ENCODE data around the gene MRPL46.
A peak's percentile ranks its signal among the peaks of the same experiment; 100 is the strongest.
"Not testable (repeated sequence)": the region's sequence is repeated elsewhere in the genome, so short reads cannot be mapped to it uniquely, and the experiment has no call there.

MRPL46 gene

DNA sequence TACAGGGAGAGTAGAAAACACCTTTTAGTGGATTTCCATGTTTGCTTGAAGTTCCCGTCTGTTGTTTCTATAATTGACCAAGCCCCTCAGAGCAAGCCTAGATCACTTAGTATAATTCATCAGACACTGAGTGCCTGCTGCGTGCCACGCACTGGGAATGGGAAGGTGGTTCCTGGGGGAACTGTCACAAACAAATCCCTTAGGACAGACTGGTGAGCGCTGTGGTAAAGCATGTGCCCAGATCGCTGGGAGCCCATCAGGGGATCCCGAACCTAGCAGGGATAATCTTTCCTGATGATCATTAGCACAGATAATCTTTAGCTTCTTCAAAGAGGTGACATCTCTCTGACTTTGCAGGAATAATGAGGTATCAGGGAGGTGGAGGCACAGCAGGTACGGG, 9.9 kb upstream of the MRPL46 start:
- no peak for DNase-seq

DNA sequence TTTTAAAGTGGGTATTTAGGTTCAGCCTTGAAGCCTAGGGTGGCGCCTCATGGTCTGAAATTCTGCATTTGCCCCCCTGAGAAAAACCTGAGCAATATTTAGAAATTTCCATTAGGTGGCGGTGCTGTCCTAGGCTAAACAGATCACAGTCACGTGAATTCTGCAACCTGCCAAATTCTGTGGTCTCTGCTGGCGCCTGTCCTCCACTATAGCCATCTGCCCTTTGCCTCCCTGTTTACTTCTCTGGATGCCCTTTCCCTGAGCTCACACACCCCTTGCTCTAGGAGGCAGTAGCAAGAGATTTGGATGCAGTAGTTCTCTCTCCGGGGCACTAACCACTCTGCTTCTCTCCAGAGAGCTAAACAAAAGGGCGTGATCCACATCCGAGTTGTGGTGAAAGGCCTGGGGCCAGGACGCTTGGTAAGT, 9.5 kb upstream of the MRPL46 start:
- DNase-seq = peak; percentile 71

DNA sequence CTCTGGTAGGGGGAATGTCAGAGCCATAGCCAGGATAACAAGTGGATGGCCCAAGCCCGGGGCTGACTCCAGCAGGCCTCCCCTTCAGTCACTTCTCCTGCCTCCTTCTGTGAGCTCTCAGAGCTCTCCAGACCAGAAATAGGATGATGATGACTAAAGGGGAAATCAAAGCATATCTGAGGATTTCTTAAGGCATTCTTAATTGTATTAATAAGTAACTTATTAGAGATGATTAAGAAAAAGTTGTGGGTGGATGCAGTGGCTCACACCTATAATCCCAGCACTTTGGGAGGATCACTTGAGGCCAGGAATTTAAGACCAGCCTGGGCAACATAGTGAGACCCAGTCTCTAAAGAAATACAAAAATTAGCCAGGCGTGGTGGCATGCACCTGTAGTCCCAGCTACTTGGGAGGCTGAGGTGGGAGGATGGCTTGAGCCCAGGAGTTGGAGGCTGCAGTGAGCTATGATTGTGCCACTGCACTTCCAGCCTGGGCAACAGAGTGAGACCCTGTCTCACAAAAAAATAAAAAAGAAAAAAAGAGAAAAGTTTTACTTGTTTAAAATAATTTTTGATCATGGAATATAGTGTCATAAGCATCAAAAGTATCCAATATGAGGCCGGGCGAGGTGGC, 6.6 kb upstream of the MRPL46 start:
- not testable (repeated sequence) for DNase-seq

DNA sequence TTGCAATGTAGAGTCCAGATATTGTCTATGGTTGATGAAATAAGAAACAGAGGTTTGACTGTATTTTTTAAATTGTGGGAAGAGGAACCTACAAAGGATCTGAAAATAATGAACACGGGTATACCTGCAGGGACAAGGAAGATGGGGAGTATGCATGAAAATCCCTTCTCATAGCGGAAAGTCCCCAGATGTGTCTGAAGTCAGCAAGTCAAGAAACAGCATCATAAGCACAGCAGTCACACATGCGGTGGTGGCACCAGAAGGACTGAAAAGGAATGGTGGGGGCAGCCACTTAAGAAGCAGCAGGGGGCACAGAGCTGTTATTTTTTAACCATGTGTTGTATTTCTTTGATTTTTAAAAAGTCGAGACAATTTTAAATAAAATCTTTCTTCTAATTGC, 5.0 kb upstream of the MRPL46 start:
- DNase-seq = no peak

DNA sequence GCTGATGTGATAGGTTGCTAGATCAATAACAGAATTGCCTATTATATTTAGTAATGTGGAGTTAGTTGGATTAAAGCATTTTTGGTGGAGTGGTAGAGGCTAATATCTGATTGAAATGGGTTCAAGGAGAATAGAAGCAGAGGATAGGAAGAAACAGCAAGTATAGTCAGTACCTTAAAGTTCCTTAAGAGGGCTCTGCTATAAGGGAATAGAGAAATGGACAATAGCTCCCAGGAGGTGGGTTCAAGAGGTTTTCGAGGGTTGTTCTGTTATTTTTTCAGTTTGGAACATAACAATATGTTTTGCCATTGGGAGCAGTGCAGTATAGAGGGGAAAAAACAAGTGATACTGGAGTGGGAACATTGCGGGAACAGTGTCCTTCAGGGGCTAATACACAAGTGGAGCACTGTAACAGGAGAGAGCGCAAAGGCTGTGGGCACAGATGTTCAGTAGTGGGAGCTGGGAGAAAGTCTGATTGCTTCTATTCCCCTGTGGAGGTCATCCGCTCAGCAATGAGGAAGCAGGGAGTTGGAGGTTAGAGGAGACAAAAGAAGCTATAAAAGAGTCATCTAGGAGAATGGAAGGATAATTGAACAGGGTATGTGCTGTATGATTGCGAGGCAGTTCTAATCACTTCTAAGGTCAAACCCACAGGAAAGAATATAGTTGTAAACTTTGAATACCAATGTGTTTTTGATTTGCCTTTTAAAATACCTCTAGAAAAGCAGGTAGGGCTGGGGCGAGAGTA, 3.6 kb upstream of the MRPL46 start:
- DNase-seq = no peak

DNA sequence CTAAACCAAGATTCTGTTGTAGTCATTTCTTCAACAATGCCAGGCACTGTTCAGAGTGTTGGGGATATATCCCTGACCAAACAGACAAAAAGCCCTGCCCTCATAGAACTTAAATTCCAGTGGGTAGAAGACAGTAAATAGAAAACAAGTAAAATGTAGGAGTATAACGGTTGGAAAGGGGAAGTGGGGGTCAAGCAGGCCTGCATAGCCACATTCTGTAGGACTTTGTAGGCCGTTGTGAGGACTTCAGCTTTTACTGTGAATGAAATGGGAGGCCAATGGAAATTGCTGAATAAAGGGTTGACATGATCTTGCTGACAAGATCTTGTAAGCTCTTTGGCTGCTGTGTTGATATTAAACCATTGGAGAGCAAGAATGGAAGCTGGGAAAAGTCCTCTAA, 2.1 kb upstream of the MRPL46 start:
- no peak for DNase-seq

DNA sequence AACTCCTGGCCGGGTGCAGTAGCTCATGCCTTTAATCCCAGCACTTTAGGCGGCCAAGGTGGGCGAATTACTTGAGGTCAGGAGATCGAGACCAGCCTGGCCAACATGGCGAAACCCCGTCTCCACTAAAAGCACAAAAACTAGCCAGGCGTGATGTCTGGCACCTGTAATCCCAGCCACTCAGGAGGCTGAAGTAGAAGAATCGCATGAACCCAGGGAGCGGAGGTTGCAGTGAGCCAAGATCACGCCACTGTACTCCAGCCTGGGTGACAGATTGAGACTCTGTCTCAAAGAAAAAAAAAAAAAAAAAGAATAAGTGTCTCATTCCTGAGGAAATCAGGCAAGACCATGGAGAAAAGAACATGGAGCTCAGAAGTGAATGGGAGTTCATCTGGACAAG, 1.5 kb upstream of the MRPL46 start:
- DNase-seq = not testable (repeated sequence)

DNA sequence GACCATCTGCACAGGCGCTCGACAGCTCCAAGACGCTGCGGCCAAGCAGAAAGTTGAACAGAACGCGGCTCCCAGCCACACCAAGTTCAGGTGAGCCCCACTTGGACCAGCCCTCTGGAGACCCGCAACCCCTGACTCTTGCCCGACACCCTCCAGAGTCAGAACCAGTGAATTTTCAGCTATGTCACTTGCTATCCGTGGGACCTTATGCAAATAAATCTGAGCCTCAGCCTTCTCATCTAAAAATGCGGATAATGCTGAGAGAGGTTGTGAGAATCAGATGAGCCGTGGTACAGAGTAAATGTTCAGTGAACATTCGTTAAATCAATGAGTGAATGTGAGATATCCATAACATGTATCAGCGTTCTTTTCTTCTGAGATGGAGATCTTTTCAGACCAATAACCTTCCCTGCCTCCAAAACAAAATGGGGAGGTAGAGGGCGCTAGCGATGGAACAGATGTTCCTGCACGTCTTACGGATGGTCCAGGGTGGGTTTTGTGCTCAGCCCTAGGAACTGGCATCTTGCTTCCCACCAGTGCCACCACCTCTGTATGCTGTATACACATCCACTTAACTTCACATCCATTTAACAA, 844 bp upstream of the MRPL46 start:
- DNase-seq = peak; percentile 39

DNA sequence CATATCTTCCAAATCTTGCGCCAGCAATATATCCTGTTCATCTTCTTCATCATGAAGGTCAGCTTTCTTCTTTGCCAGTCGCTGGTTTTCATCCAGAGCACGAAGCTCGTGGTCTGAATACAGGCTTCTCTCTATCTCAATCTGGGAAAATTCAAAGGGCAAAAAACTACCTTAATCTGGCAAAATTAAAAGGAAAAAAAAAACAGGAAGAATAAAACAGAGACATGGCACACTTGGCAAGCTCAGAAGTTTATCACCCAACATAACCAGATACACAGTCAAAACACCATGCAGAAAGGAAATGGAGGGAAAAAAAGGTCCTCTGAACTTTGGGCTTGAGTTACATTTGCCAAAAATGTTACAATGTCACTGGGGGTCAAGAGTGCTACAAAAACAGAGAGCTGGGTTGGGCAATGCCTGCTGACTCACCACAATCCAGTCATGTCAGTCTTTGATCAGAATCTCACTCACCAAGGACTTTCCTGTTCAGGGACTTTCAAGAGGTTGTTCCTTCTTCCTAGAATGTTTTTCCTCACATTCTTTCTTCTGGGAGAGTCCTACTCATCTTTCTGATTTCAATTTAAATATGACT, 1.5 kb downstream of the MRPL46 start:
- peak; percentile 44 for DNase-seq

DNA sequence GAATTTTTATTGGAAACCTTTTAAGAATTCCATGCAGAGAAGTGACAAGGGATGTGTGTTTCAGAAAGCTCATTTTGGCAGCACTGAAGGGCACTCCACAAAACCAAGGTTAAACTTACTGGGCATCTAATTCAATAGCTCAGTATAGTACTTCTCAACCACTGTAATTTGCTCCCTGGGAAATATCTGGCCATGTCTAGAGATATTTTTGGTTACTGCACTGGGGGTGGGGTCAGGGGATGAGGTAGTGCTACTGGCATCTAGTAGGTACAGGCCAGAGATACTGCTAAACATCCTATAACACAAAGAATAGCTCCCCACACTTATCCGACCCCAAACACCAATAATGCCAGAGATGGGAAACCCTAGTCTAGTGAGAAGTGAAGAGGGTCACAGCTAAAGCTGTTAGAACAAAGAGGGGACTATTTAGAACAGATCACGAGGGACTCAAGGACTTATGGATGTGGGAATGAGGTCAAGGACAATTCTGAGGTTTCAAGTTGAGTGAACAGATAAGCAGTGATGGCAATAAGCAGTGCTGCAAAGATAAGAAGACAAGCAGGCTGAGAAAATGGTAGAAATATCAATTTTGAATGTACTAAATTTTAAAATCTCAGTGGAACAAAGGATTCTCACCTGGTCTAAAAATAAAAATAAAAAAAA, 3.2 kb downstream of the MRPL46 start:
- no peak for DNase-seq

DNA sequence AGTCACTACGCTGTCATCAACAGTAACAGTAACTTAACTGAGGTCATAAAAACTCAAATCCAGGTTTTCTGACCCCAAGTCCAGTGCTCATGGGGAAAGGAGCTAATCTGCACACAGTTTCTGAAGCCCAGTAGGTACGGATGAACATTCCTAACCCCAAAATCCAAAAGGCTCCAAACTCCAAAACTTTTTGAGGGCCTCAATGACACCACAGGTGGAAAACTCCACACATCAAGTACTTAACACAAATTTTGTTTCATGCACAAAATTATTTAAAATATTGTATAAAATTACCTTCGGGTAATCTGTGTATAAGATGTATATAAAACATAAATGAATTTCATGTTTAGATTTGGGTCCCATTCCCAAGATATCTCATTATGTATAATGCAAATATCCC, 10.5 kb downstream of the MRPL46 start:
- no peak for DNase-seq

DNA sequence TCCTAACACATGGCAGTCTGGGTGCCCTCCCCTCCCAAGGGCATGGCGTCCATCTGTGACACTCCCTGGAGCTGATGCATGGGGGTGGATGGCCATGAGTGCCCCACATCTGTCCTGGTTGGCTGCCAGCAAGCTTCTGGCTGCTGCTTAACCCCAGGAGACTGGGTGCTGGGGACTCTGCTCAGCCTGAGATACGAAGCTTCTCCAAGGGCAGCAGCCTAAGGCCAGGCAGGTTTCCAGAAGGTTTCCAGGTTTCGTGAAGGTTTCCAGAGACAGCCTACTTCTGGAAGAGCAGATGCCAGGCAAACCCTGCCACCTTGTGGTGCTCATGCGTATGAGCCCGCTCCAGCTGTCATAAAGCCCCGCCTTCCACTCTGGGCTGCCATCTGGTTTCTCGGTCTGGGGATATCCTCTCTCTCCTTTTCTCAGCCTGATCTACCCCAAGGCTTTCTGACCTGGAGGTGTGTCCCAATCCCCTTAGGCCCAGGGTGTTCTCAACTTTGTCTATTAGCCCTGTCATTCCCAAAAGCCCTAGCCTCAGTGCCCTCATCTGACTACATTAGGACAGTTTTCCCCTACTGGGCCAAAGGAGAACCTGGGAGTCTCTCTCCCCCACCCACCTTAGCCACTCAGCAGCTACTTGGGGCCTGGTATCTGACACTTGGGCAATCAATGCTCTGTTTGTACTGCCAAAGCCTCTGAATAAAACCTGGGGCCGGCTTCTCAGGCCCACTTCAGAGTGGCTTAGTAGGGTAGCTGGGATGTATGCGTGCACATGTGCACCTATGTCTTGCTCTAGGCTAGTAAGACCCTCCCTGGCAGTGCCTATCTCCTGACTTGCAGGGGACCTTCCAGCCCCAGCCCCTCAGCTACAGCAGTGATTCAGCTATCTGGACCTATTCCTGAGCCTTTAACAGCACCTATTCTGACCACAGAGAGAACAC, 12.0 kb downstream of the MRPL46 start:
- peak; percentile 74 for DNase-seq

DNA sequence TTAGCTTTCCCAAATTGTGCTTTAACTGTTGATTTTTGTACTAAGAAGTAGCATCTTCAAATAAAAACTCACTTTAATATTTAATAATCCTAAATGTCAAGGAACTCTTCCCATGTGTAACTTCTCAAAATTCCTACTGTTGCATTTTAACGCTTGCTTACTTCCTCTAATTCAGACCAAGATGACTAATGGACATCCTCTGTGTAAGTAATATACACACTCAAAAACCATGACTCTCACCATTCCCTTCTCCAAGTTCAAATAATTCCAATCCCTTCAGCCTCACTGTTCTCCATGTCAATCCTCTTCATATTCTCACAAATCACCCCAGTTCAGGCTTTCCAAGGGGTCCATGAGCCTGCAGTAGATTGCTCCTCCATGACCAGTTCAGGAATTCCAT, 13.0 kb downstream of the MRPL46 start:
- no peak for DNase-seq

DNA sequence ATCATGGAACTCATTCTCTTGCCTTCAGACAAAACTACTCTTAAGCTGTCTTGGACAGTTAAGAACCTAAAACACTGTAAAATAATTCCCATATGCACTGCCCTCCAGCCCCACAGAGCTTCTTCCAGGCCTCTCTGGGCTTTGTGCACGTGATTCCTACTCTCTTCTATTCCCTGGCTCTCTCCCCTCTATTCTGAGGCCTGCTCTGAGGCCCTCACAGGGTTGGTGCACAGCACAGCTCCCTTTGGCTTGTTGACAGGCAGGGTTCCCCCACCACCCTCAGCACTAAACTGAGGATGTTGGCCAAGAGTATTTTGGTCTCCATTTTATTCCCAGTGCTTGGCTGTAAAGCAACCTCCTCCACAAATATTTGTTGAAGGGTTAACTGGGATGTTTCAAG, 13.5 kb downstream of the MRPL46 start:
- DNase-seq = no peak

DNA sequence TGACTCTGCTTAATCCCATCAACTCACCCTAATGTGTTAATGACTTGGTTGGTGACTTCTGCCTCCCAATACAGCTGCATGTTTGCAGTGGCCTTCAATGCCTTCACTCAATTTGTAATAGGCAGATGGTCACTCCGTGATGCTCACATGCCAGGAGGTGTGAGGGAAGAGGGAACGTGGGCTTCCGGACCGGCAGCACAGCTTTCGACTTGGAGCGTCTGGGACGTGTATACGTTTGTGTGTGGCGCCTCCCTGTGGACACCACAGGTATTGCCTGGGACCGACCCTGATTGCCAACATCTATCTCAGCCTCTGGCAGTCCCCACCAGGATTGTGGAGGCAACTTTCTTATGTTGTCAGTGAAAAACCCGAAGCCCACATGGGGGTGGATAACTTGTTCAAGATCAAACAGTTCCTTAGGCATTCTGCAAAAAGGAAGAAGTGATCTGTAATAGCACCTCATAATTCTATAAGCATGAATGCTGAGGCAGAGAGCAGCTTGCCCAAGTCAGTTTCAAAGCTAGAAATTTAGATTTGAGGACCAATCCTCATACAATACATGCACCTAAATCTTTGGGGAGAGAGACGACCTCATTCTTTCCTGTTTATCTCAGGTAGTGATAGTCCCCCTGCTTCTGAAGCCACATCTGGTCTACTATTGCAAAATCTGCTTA, 16.9 kb downstream of the MRPL46 start:
- DNase-seq = peak; percentile 65

DNA sequence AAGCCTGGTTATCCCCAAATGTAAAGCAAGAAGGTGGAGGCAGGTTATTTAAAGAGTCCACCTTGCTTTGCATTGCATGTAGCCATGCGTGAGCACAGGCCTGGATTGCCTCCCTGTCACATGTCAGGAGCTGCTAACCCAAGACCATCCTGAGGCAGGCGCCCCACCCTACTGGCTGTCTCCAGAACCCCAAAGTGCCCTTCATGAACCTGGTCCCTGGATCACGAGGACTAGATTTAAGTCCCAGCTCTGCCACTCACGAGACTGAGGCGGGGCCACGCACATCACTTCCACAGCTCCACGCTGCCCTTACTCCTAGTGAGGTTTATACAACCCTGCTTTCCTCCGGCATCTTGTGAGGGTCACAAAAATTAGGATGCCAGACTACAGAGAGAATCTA, 17.6 kb downstream of the MRPL46 start:
- no peak for DNase-seq

DNA sequence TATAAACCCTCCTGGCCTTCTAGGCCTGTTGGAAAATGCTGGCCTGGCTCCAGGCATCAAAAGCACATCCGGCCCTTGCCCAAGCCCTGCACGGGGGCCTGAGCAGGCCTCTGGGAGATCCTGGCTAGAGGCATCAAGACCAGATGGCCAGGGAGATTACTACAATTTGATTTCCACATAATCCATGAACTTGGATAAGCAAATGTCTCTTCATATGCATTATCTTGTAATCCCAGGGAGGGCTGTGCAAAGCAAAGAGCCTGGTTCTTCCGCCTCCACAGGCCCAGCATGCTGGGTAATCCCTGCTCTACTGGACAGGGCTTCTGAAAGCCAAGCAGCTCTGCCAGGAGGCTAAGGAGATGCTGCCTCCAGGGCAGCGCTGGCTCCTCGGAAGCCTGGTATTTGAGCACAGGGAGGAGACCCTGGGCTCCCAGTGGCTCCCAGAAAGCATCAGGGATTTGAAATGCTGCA, 18.2 kb downstream of the MRPL46 start:
- no peak for DNase-seq

DNA sequence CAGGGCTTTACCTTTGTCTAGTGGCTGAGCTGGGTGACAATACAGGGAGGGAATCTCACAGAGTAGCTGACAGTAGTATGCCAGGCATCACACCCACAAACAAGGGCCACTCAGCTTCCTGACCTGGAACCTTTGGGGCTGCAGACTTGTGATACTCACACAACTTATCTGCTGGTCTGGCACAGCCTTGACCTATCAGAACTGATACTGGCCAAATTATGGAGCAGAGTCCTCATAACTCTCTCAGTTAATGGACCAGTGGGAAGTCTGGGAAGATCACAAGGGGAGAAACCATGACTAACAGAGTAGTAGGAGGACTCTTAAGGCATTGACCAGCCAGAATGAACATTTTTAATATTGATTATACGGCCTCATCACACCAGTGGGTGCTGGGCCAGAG, 19.4 kb downstream of the MRPL46 start:
- DNase-seq = no peak

DNA sequence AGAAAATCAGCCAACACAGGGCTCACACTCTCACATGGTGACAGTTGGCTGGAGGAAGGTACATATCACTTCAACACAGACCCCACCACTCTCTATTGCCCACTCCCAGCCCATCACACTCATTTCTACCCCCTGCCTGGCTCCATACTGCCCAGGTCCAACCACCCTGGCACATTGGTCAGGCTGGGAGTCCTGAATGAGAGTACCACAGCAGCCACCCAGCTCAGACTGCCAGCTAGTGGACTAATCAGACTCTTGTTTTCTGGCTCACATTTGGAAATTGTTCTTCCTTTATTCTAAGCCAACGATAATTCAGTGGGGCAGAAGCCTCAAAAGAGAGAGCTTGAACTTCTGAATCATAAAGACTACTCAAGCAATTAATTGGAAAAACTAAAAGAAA, 20.0 kb downstream of the MRPL46 start:
- DNase-seq = no peak

DNA sequence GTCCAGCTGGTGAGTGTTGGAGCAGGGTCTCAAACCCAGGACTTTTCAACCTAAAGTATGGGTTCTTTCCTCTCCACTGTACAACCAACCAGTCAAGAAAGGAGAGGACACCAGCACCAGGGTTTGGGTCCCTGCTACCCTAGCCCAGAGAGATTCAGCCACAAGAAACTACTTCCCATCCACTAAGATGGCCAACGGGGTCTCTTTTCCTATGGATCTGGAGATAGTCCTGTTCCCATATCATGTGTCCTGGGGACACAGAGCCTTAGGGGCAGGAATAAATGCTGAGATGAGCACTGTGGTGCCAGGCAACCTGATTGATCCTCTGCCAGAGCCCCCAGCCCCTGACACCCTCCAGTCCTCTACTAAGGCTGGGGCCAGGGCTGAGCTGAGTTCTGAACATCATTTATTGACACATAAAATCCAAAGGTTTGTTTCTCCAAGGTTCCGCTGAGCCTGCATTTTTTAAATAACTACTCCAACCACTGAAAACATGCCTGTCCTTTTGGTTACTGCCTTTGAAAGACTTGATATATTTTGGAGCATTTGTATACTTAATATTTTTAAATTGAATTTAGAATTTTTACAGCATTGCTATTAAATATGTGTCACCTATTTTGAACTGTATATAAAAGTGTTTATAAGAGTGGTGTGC, 26.0 kb downstream of the MRPL46 start:
- no peak for DNase-seq

DNA sequence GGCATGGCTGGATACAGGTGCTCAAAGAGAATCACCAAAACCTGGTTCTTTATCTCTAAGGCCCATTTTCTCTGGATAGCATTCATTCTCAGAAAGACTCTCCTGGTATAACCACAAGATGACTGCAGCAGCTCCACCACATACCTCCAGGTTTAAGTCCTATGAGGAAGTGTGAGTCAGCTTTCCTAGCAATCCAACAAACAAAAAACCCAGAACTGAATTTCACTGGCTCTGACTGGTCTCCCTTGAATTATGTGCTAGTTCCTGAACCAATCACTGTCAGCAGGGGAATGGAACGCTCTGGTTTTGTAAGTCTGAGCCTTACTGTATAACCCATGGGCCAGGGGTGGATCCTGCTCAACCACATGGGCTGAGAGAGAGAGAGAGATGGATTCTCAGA, 27.2 kb downstream of the MRPL46 start:
- DNase-seq = no peak

Measured in hematopoietic multipotent progenitor cell treated with erythropoietin and hydrocortisone succinate and interleukin-3 and kit ligand, for 8 days (in vitro differentiated cells).